Measurements from ENCODE around the gene SEMA6A.

DNA sequence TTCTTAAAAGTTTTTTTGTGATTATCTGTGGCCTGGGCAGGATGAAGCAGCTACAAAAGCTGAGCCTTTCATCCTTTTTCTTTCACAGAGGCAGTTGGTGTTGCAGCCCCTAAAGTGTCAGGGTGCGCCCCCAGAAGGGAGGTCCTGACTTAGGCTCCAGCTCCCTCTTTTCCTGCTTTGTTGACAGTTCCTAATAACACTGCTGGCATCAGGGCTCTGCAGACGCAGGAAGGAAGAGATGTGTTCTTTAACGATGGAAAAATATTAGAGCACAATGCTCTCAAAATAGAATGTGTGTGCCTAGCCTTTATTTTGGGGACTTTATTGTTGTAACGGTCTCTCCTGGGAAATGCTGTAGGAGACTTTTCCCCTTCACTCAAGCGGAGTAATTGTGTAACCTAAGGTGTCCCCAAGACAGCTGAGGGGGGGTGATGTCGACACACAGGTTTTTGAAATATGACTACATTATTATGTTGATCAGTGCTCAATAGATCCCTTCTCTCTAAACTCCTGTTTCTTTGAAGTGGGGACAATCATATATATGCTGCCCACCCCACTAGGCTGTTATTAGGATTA is 135.6 kb downstream of the SEMA6A start:
- TF ChIP-seq, protein P1, sequence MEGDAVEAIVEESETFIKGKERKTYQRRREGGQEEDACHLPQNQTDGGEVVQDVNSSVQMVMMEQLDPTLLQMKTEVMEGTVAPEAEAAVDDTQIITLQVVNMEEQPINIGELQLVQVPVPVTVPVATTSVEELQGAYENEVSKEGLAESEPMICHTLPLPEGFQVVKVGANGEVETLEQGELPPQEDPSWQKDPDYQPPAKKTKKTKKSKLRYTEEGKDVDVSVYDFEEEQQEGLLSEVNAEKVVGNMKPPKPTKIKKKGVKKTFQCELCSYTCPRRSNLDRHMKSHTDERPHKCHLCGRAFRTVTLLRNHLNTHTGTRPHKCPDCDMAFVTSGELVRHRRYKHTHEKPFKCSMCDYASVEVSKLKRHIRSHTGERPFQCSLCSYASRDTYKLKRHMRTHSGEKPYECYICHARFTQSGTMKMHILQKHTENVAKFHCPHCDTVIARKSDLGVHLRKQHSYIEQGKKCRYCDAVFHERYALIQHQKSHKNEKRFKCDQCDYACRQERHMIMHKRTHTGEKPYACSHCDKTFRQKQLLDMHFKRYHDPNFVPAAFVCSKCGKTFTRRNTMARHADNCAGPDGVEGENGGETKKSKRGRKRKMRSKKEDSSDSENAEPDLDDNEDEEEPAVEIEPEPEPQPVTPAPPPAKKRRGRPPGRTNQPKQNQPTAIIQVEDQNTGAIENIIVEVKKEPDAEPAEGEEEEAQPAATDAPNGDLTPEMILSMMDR (IDR thresholded peaks at IDR 0.05; ENCODE audit: low read length): no peak
- no peak for TF ChIP-seq EZH2 (IDR thresholded peaks at IDR 0.05; ENCODE audit: borderline replicate concordance, low read length)
